ENCODE results near the gene UFC1. TPM values are rescaled to one million over a fixed set of nuclear protein-coding genes. Genes with fewer than 3 reads are reported as not detected.
A peak's percentile ranks its signal among the peaks of the same experiment; 100 is the strongest.

Gene UFC1
- polyA plus RNA-seq, 1 donor from 2014 or later: 104 TPM

- H3F3A ChIP-seq (ENCODE audit: insufficient read depth, low read length, poor library complexity, severe bottlenecking): no peaks in the 10 kb centered on the region
- H3K27me3 ChIP-seq (ENCODE audit: insufficient read depth, low read depth, low read length): no peaks in the 10 kb centered on the region
- H4K20me1 ChIP-seq (ENCODE audit: insufficient read depth): no peaks in the 10 kb centered on the region
- no peaks in the 10 kb centered on the region for H3K9me3 ChIP-seq (ENCODE audit: low read length)
- peaks cover 45% of the 10 kb centered on the region for H3K79me2 ChIP-seq (replicated peaks; ENCODE audit: insufficient read depth, low read length)
- H3K9me2 ChIP-seq (ENCODE audit: insufficient read depth, low read length): no peaks in the 10 kb centered on the region
- H3K9ac ChIP-seq (ENCODE audit: low read length): peak within 1 kb of the TSS; percentile 95
- peak within 1 kb of the TSS; percentile 97 for H3K4me2 ChIP-seq (ENCODE audit: low read length)
- H3K36me3 ChIP-seq (ENCODE audit: insufficient read depth, low read length): no peaks in the 10 kb centered on the region
- H3K4me3 ChIP-seq (ENCODE audit: low read length): peak within 1 kb of the TSS; percentile 99
- peak within 1 kb of the TSS; percentile 98 for H3K27ac ChIP-seq (ENCODE audit: low read length)
- peak within 1 kb of the TSS; percentile 99 for H2AFZ ChIP-seq (ENCODE audit: low read depth, low read length)
- TF ChIP-seq SMC3 (conservative IDR thresholded peaks at IDR 0.05; ENCODE audit: poor library complexity): peak; percentile 50
- peak; percentile 40 for TF ChIP-seq RAD21 (conservative IDR thresholded peaks at IDR 0.05)
- peak; percentile 97 for TF ChIP-seq TAF1 (IDR thresholded peaks at IDR 0.05; ENCODE audit: low read depth)
- peak; percentile 98 for TF ChIP-seq MXI1 (conservative IDR thresholded peaks at IDR 0.05; ENCODE audit: poor library complexity, severe bottlenecking)
- TF ChIP-seq POLR2AphosphoS5 (IDR thresholded peaks at IDR 0.05): peak; percentile 98
- TF ChIP-seq, protein P1, sequence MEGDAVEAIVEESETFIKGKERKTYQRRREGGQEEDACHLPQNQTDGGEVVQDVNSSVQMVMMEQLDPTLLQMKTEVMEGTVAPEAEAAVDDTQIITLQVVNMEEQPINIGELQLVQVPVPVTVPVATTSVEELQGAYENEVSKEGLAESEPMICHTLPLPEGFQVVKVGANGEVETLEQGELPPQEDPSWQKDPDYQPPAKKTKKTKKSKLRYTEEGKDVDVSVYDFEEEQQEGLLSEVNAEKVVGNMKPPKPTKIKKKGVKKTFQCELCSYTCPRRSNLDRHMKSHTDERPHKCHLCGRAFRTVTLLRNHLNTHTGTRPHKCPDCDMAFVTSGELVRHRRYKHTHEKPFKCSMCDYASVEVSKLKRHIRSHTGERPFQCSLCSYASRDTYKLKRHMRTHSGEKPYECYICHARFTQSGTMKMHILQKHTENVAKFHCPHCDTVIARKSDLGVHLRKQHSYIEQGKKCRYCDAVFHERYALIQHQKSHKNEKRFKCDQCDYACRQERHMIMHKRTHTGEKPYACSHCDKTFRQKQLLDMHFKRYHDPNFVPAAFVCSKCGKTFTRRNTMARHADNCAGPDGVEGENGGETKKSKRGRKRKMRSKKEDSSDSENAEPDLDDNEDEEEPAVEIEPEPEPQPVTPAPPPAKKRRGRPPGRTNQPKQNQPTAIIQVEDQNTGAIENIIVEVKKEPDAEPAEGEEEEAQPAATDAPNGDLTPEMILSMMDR (IDR thresholded peaks at IDR 0.05; ENCODE audit: poor library complexity, severe bottlenecking): no peak
- TF ChIP-seq, protein P2, sequence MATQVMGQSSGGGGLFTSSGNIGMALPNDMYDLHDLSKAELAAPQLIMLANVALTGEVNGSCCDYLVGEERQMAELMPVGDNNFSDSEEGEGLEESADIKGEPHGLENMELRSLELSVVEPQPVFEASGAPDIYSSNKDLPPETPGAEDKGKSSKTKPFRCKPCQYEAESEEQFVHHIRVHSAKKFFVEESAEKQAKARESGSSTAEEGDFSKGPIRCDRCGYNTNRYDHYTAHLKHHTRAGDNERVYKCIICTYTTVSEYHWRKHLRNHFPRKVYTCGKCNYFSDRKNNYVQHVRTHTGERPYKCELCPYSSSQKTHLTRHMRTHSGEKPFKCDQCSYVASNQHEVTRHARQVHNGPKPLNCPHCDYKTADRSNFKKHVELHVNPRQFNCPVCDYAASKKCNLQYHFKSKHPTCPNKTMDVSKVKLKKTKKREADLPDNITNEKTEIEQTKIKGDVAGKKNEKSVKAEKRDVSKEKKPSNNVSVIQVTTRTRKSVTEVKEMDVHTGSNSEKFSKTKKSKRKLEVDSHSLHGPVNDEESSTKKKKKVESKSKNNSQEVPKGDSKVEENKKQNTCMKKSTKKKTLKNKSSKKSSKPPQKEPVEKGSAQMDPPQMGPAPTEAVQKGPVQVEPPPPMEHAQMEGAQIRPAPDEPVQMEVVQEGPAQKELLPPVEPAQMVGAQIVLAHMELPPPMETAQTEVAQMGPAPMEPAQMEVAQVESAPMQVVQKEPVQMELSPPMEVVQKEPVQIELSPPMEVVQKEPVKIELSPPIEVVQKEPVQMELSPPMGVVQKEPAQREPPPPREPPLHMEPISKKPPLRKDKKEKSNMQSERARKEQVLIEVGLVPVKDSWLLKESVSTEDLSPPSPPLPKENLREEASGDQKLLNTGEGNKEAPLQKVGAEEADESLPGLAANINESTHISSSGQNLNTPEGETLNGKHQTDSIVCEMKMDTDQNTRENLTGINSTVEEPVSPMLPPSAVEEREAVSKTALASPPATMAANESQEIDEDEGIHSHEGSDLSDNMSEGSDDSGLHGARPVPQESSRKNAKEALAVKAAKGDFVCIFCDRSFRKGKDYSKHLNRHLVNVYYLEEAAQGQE (IDR thresholded peaks at IDR 0.05; ENCODE audit: borderline replicate concordance): peak; percentile 93
- TF ChIP-seq EP300 (conservative IDR thresholded peaks at IDR 0.05; ENCODE audit: poor library complexity, severe bottlenecking): peak; percentile 58
- TF ChIP-seq EZH2 (IDR thresholded peaks at IDR 0.05; ENCODE audit: borderline replicate concordance, insufficient read depth, low read length, poor library complexity, severe bottlenecking): no peak
Measured at GRCh38 chr1:161117759-161118581, 35.8 kb upstream of the UFC1 start, which contains the start of the genes NIT1 and PFDN2. NIT1 (plus strand) TSS chr1:161118105; CDS start chr1:161118177, 72 bp downstream. PFDN2 (minus strand) TSS chr1:161118037; CDS start chr1:161118026, 11 bp downstream.

DNA sequence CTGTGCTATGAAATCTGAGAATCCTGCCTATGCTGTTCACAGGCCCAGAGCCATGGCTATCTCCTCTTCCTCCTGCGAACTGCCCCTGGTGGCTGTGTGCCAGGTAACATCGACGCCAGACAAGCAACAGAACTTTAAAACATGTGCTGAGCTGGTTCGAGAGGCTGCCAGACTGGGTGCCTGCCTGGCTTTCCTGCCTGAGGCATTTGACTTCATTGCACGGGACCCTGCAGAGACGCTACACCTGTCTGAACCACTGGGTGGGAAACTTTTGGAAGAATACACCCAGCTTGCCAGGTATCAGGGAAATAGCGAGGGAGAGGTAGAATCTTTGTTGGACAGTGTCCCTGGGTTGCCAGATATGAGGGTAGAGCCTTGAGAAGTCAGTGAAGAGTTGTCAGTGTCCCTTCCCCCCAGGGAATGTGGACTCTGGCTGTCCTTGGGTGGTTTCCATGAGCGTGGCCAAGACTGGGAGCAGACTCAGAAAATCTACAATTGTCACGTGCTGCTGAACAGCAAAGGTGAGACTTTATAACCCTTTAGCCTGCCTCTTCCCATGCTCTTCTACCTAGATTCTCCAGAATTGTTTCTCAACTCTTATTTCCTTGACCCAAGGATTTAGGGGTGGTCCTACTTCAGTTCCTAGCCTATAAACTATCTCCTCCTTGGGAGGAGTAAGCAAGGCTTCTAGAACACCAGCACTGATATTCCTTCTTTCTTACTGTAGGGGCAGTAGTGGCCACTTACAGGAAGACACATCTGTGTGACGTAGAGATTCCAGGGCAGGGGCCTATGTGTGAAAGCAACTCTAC is 34.5 kb upstream of the UFC1 start:
- H3K27ac ChIP-seq (ENCODE audit: low read length): no peak overlapping the region
- peak overlapping the region; percentile 95 for H3K9ac ChIP-seq (ENCODE audit: low read length)
- TF ChIP-seq, protein P1 (IDR thresholded peaks at IDR 0.05; ENCODE audit: poor library complexity, severe bottlenecking): peak; percentile 57
- TF ChIP-seq POLR2AphosphoS5 (IDR thresholded peaks at IDR 0.05) (no peak), RAD21 (conservative IDR thresholded peaks at IDR 0.05) (peak; percentile 13)
- no peaks in the 10 kb centered on the region for H3F3A ChIP-seq (ENCODE audit: insufficient read depth, low read length, poor library complexity, severe bottlenecking)
- H3K4me3 ChIP-seq (ENCODE audit: low read length): peak overlapping the region; percentile 99
- H3K36me3 ChIP-seq (ENCODE audit: insufficient read depth, low read length): no peaks in the 10 kb centered on the region
- no peaks in the 10 kb centered on the region for H3K27me3 ChIP-seq (ENCODE audit: insufficient read depth, low read depth, low read length)
- no peak overlapping the region for H2AFZ ChIP-seq (ENCODE audit: low read depth, low read length)
- peaks cover 34% of the 10 kb centered on the region for H3K79me2 ChIP-seq (replicated peaks; ENCODE audit: insufficient read depth, low read length)
- H4K20me1 ChIP-seq (ENCODE audit: insufficient read depth): no peaks in the 10 kb centered on the region
- H3K9me3 ChIP-seq (ENCODE audit: low read length): no peaks in the 10 kb centered on the region
- no peaks in the 10 kb centered on the region for H3K9me2 ChIP-seq (ENCODE audit: insufficient read depth, low read length)
- peak overlapping the region; percentile 69 for H3K4me2 ChIP-seq (ENCODE audit: low read length)
